Parathyroid adenoma (tissue), 2 donors: ENCODE data around the gene PALLD.

Experiments used
- H2AFZ ChIP-seq: fragments of 300-600 bp; sonication (generic); one replicate; pipeline ENCODE4 v1.7.0; 2017; ENCODE audit warnings: antibody characterized with exemption, mild to moderate bottlenecking
- H3K27ac ChIP-seq: fragments of 300-600 bp; sonication (generic); one replicate; pipeline ENCODE4 v1.7.0; 2017
- H3K27me3 ChIP-seq: fragments of 300-600 bp; sonication (generic); one replicate; pipeline ENCODE4 v1.7.0; 2017; ENCODE audit warnings: low read length; ENCODE audit not compliant: control insufficient read depth, insufficient read depth
- H3K36me3 ChIP-seq: fragments of 300-600 bp; sonication (generic); one replicate; pipeline ENCODE4 v1.7.0; 2017; ENCODE audit warnings: low read length; ENCODE audit not compliant: control insufficient read depth, insufficient read depth
- H3K4me1 ChIP-seq: fragments of 300-600 bp; sonication (generic); one replicate; pipeline ENCODE4 v1.7.0; 2017; ENCODE audit warnings: control low read depth
- H3K4me2 ChIP-seq: fragments of 300-600 bp; sonication (generic); one replicate; pipeline ENCODE4 v1.7.0; 2017; ENCODE audit warnings: low read length
- H3K4me3 ChIP-seq: fragments of 300-600 bp; sonication (generic); one replicate; pipeline ENCODE4 v1.7.0; 2017; ENCODE audit warnings: low read depth, low read length
- H3K79me2 ChIP-seq: fragments of 300-600 bp; sonication (generic); one replicate; pipeline ENCODE4 v1.7.0; 2017; ENCODE audit warnings: control low read depth
- H3K9ac ChIP-seq: fragments of 300-600 bp; sonication (generic); one replicate; pipeline ENCODE4 v1.7.0; 2017; ENCODE audit warnings: mild to moderate bottlenecking
- H3K9me3 ChIP-seq: fragments of 300-600 bp; sonication (generic); one replicate; pipeline ENCODE4 v1.7.0; 2017; ENCODE audit warnings: low read length; ENCODE audit not compliant: control insufficient read depth
- CTCF ChIP-seq: fragments of 300-600 bp; sonication (generic); IDR thresholded peaks from one replicate; pipeline ENCODE4 v1.7.0; 2017; ENCODE audit warnings: antibody characterized with exemption, mild to moderate bottlenecking
- donor health status: primary hyperparathyroidism.

Gene PALLD

GRCh38 chr4:168831585-168831918, 334.7 kb downstream of the PALLD start:
- H3K79me2 ChIP-seq = peaks cover 11% of the 10 kb centered on the region
- no peak for TF ChIP-seq CTCF
- H3K9ac ChIP-seq = no peak overlapping the region
- H3K4me3 ChIP-seq = peak overlapping the region; percentile 90
- H3K36me3 ChIP-seq = no peaks in the 10 kb centered on the region
- peak overlapping the region; percentile 44 for H3K27ac ChIP-seq
- H2AFZ ChIP-seq = peak overlapping the region; percentile 56
- no peaks in the 10 kb centered on the region for H3K9me3 ChIP-seq
- H3K4me2 ChIP-seq = peak overlapping the region; percentile 78
- no peaks in the 10 kb centered on the region for H3K27me3 ChIP-seq
- H3K4me1 ChIP-seq = peaks cover 3% of the 10 kb centered on the region

- no peaks in the 10 kb centered on the region for H3K9me3 ChIP-seq
- H3K36me3 ChIP-seq = no peaks in the 10 kb centered on the region
- TF ChIP-seq CTCF = no peak
- H3K4me1 ChIP-seq = peaks cover 3% of the 10 kb centered on the region
- peak overlapping the region; percentile 90 for H3K4me3 ChIP-seq
- H3K27ac ChIP-seq = peak overlapping the region; percentile 44
- peak overlapping the region; percentile 56 for H2AFZ ChIP-seq
- H3K9ac ChIP-seq = peak overlapping the region; percentile 7
- peak overlapping the region; percentile 78 for H3K4me2 ChIP-seq
- peaks cover 9% of the 10 kb centered on the region for H3K79me2 ChIP-seq
- no peaks in the 10 kb centered on the region for H3K27me3 ChIP-seq
Observed at GRCh38 chr4:168831919-168832762, 335.3 kb downstream of the PALLD start.

- Histone ChIP-seq H3K9ac (no peak overlapping the region), H3K4me3 (peak overlapping the region; percentile 90), H3K36me3 (no peaks in the 10 kb centered on the region), H3K4me1 (peaks cover 3% of the 10 kb centered on the region), H3K27ac (no peak overlapping the region), H3K79me2 (peaks cover 9% of the 10 kb centered on the region), H3K27me3 (no peaks in the 10 kb centered on the region), H3K4me2 (peak overlapping the region; percentile 78), H3K9me3 (no peaks in the 10 kb centered on the region), H2AFZ (no peak overlapping the region)
- no peak for TF ChIP-seq CTCF
Observed at GRCh38 chr4:168832763-168833575, 336.1 kb downstream of the PALLD start.

- H3K36me3 ChIP-seq = no peaks in the 10 kb centered on the region
- H3K9ac ChIP-seq = no peak overlapping the region
- H3K9me3 ChIP-seq = no peaks in the 10 kb centered on the region
- no peaks in the 10 kb centered on the region for H3K27me3 ChIP-seq
- no peak overlapping the region for H2AFZ ChIP-seq
- H3K4me1 ChIP-seq = peaks cover 3% of the 10 kb centered on the region
- no peak overlapping the region for H3K27ac ChIP-seq
- H3K4me2 ChIP-seq = no peak overlapping the region
- no peak for TF ChIP-seq CTCF
- H3K4me3 ChIP-seq = no peak overlapping the region
- peaks cover 9% of the 10 kb centered on the region for H3K79me2 ChIP-seq
Observed at GRCh38 chr4:168833881-168834280, 337.0 kb downstream of the PALLD start.
